HG02642 (cell line): ENCODE measurements around the gene ITK.

Experiments
- ATAC-seq: cut with Tn5 transposase; IDR thresholded peaks from one replicate; pipeline ENCODE4 v1.9.1; 2021; ENCODE audit warnings: mild to moderate bottlenecking; ENCODE audit not compliant: unreplicated experiment, poor library complexity

The ITK gene

DNA sequence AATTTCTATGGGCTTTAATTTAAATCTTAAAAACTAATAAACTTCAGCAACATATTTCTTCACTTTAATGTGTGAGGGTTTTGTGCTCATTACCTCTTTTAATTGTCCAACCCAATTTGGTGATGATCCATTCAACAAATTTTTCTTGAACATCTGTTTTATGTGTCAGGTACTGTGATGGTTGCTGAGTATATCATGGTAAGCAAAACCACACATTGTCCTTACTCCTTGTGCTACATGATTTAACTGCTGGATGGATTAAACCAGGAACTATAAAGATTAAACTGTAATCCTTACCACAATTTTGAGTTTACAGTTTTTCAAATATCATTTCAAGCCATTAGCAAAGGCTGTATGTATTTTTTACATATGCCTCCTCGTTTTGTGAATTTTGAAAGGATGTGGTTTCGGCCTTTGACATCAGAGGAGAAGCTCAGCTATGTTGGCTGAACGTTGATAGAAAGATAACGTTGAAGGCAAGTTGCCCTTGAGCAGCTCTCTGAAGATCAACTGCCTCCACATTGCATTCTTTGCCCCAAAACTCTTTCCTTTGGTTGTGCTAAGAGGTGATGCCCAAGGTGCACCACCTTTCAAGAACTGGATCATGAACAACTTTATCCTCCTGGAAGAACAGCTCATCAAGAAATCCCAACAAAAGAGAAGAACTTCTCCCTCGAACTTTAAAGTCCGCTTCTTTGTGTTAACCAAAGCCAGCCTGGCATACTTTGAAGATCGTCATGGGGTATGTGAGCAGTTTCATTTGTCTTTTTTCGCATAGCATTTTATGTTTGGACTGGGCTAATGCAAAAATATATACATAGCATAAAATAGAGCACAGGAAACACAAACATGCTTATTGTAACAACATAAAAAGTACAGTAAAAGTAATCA is at the start of gene ITK:
Gene ITK (plus strand): TSS at position 467 of the 891 bp plus-strand sequence. CDS start 138 bp downstream, at position 605.
- ATAC-seq: no peak

DNA sequence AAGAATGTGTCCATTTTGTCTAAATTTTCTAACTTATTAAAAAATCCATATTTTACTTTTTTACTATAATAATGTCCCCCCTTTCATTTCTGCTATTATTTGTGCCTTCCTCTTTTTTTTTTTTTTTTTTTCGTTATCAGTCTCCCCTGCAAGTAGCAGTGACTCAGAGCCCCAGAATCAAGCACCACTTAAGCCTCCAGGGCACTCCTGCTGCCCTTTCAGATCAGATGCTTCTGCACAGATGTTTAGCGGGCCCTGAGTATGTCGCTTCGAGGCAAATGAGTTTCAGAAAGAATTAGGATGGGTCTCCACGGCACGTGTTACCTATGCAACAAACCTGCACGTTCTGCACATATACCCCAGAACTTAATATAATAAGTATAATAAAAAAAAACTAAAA is 49.7 kb upstream of the ITK start:
- ATAC-seq: no peak

DNA sequence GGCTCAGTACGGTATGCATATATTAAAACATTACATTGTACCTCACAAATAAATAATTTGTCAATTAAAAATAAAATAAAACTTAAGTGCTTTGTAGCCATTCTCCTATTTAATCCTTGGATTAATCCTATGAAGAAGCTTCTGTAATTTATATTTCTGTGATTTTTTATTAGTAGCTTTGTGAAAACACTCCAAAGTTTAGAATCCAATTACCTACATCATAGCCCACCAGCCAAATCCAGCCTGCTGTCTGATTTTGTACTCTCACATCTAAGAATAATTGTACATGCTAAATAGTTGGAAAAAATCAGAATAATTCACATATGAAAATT is 48.4 kb upstream of the ITK start:
- ATAC-seq: no peak

DNA sequence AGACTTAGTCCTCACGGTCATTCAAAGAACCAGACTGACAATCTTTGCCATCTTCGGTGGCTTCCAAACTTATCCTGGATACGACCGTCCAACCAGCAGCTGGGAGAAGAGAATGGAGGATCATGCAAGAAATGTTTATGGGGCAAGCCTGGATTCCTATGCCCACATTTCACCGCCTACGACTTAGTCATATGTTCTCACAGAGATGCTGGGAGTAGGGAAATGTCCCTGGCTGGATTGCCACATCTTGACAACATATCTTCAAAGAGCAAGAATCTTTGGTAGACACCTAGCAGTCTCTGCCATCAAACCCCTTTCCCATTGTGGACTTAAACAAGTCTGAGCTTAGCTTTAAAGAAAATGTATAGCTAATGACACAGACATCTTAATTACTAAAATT is 42.9 kb upstream of the ITK start:
- ATAC-seq: no peak

DNA sequence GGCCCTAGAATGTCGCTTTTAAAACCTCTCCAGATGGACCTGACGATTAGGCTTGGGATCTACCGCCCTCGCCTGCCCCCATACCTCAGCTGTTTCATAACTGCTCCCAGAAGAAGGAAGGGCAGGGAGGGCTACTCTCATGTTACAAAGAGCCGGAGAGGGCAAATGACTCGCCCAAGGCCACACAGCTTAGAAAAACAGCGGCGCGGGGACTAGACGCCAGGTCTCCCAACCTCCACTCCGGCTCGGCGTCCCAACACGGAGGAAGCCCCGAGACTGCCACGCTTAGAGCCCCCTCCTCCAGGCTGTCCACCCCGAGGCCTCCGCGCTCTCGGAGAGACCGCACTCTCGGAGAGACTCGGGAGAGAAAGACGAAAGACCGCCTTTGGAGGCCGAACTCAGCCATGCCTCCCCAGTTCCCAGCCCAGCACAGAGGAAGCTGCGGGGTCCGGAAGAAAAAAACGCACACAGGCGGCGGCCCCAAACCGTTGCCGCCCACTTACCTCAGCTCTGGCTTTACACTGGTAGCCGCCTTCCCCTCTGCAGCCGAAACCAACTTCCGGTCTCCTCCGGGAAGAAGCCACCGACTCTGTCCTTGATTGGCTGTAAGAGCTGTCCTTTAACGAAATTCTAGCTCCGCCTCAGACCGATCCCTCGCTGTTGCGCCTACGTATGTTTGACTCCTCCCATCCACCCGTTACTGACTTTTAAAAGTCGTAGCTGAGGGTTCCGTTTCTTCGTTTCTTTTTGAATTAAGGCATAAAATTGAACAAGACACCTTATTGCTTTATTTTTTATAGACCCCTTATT is 38.1 kb upstream of the ITK start, which contains the start of gene MED7:
Gene MED7 (minus strand): TSS at position 549 of the 810 bp plus-strand sequence. CDS start 3,434 bp downstream, outside the sequence.
- peak; percentile 100 for ATAC-seq

DNA sequence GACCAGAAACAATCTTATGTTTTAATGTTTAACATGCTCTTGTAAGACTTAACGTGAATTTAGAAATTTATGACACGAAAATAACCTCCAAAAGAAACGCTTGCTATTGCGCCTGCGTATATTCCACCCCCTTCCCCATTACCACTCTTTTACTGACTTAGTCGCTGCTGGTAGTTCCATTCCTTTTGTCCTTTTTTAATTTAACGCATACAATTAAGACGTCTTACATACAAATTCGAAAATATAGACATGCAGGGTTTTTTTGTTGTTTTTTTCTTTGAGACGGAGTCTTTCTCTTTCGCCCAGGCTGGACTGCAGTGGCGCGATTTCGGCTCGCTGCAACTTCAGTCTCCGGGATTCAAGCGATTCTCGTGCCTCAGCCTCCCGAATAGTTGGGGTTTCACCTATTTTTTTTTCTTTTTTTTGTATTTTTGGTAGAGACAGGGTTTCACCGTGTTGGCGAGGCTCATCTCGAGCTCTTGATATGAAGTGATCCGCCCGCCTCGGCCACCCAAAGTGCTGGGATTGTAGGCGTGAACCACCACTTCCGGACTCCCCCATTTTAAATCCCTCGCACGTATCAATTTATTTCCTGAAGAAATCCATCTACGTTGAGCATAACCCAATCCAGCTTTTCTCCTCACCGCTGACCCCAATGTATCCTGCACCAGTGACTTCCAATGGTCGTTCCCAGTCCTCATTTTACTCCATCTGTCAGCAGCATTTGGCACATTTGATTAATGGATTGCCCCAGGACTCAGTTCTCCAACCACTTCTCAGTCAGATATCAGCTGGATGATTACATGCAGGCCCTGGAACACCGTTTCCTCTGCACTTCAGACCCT is 37.3 kb upstream of the ITK start:
- peak; percentile 41 for ATAC-seq

DNA sequence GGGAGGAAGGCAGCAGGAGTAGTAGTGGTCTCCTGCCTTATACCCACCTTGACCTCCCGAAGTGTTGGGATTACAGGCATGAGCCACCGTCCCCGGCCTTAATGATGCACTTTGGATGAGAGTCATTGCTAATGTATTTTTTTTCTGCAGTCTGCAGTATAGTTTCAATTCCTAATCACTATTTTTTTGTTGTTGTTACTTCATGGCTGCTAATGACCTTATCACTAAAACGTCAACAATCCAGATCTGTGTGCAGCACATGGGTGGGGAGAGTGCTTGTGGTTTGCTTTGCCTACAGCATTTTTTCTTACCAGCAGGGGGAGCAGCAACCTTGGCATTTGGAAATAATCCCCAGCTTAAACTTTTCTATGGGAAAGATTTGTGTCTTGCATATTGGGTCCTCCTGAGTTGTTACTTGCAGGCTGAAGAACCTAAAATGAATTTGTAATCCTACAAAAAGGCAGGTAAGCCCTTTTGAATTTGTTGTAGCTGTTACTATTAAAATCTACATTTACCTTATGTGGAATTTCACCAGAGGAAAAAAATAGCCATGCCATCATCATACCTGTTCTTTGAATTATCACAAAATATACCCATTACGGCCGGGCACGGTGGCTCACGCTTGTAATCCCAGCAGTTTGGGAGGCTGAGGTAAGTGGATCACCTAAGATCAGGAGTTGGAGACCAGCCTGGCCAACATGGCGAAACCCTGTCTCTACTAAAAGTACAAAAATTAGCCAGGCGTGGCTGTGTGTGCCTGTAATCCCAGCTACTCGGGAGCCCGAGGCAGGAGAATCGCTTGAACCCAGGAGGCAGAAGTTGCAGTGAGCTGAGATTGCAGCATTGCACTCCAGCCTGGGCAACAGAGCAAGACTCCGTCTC is 31.7 kb upstream of the ITK start:
- ATAC-seq: peak; percentile 78

DNA sequence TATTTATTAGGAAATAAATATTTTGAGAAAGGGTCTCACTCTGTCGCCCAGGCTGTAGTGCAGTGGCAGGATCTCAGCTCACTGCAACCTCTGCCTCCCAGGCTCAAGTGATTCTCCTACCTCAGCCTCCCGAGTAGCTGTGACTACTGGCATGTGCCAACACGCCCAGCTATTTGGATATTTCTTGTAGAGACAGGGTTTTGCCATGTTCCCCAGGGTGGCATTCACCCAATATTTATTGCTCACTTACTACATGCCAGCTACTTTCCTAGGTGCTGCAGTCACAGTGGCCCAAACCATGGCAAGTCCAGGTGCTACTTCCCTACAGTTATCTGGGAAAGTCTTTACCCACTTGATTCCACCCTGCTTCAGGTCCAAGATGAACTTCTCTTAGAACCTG is 29.6 kb upstream of the ITK start:
- ATAC-seq: no peak

DNA sequence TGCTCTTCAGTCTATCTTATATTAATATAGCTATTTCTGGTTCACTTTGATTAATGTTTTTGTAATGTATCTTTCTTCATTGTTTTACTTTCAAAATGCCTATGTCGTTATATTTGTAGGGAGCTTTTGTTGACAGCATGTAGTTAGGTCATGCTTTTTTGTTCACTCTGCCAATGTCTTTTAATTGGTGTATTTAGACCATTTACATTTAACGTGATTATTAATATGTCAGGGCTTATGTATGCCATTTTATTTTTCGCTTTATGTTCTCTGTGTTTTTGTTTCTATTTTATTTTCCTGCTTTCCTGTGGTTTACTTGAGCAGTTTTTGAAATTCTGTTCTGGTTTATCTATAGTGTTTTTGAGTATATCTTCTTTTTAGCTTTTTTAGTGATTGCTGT is 25.3 kb upstream of the ITK start:
- ATAC-seq: no peak

DNA sequence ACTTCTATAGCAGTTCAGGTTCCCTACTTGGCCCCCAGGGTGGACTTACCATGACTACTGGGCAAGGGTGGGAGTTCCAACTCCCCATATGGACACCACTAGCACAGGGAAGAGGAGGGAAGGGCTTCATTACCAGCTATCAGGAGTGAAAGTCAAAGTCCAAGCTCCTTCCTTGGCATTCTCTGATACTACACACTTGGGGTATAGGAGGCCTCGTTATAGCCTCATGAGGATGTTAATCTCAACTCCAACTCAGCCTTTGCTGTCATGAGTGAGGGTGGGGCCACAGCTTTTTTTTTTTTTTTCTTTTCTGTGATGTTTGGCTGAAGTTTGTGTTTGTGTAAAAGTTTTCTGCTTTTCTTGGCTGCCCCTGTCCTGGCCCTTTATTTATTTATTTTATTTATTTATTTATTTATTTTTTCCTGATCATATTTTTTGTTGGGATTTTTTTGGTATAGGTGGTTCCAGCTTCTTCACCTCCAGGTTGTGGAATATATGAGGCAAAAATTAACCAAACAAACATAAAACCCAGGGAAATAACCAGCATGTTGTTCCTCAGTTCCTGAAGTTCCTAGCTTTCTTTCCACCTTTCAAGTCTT is 23.2 kb upstream of the ITK start:
- ATAC-seq: no peak

DNA sequence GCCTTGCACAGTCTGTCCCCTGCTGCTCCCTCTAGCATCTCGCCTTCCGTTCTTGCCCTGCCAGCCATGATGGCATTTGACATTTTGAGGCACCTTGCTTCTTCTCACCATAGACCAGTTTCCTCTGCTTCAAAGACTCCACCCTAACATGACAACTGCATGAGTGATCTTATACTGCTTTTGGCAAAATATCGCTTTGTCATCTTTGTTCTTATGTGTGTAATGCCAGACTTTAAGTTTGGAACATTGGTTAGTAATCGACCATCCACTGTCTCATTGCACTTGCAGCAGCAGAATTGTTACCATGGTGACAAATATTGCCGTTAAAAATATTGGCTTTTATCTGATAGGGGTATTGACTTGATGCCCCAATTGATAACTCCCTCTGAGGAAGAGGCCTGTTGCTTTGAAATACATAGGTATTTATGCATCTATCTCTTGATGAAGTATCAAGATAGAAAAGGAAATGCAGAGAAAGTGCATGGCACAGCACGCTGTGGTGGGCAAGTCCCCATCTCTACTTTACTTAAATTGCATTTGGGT is 21.4 kb upstream of the ITK start:
- ATAC-seq: no peak

DNA sequence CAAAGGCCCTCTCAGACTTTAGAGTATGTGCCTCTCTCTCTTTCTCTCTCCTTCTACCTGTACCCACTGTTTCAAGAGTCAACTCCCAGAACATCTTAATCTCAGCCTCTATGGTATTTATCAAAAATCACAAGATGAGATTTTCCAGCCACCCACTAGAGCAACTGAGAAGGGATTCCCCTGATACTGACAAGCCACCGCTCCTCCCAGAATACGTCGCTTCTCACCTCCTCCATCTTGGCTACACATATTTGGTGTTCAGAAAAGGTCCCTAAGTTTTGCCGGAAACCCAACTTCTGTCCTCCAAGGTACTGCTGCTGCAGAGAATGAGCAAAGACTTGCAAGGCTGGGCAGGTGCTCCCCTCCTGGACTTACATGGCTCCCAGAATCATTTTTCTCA is 20.6 kb upstream of the ITK start:
- no peak for ATAC-seq

DNA sequence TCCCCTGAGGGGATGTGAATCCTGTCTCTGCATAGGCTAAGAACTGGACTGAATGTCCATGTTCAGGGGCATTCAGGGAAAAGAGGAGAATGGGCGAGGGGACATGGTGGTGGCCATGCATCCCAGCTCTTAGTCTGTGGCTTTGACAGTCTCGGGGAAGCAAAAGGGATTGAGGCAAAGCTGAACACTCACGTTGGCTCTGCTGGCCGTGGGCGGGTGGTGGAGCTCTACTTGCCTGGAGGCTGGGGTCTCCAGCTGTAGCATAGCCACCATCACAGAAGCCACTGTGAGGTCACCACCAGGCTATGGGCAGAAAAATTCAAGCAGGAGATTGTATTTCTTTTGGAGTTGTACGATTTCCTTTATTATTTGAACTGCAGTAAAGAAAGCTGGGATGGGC is 18.6 kb upstream of the ITK start:
- ATAC-seq: no peak

DNA sequence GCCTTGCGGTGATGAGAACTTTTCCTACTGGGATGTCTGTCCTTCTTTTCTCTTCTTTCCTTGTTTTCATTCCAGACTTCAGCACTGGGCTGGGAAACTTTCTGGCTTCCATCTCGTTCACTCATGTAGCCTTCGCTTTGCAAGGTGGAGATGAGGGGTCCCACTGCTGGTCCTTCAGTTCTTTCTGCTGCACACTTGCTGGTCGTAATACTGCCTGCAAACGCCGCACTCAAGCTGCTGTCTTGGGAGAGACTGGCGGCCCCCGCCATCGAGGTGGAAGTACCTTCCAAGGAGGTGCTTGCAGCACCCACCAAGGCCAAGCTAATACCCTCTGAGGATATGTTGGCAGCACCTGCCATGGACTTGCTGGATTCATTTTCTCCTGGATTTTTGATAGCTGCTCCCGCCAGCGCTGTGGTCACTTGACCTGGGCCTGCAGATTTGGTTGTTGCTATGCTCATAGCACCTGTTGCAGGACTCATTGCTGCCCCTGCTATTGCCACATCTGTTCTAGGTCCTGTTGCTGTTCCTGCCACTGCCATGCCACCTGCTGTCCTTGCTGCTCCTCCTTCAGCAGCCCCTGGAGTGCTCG is 17.6 kb upstream of the ITK start:
- ATAC-seq: no peak

DNA sequence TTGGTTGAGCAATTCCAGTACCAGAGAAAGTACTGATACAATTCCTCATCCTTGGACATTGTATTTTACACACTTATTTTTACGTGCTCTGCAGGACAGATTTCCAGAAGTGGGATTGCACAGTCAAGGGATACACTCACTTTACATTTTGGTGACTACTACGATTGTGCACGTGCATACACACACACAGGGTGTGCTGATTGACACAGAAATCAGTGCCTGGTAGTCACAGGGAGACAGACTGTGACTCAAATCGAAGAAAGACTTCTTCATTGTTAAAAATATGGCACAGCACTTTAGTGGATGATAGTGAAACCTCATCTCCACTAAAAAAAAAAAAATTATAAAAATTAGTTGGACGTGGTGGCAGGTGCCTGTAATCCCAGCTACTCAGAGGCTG is 16.1 kb upstream of the ITK start:
- no peak for ATAC-seq

DNA sequence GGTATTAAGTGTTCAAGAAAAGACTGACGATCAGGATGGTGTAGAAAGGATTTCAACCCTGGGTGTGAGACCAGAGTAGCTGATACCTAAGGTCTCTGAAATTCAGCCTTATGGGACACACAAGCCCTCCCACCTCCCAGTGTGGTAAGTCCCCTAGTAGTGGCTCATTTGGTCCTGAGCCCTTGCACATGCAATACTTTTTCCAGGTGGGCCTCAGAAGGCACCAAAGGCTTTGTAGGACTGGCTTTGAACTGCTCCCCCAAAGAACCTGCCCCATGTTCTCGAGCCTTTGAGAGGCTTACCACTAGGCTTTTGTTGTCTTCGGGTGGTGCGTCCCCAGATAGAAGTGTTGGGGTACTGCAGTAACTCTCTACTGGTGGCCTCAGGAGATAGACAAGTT is 15.4 kb upstream of the ITK start:
- no peak for ATAC-seq

DNA sequence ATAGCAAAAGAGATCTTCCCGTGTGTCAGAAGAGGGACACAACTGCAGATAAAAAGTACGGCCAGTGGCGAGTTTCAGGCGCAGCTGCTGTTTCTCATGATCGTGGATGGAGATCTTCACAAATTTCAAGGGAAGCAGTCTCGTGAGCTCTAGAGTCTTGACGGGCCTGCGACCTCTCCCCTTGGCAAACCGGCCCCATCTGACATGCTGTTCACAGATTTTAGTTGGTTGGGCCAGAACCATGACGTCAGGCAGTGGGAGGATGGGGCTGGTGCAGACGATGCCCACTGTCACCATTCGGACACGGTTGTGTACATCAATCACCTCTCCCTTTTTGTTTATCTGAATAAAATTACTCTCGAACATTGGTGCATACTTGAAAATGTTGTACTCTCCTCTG is 15.0 kb upstream of the ITK start:
- no peak for ATAC-seq
